IMR-90 (cell line): ENCODE results near the gene PRLH. TPM values are rescaled to one million over a fixed set of nuclear protein-coding genes. Genes with fewer than 3 reads are reported as not detected.

Experiments used
- ATAC-seq: fragments of 200-7000 bp; cut with Tn5 transposase; 2 replicates; pipeline ENCODE4 v1.9.1; 2020; ENCODE audit warnings: low read depth, mild to moderate bottlenecking, moderate library complexity
- BruUV-seq: library from RNA; stranded (reverse); fragments of 400-500 nt; replicated peaks from 2 replicates; lab custom pipeline; 2021; lab: Mats Ljungman, UMichigan
- CTCF ChIA-PET: fragments of 300-600 bp; formaldehyde crosslinking; extraction: SDS; loops from one replicate; lab custom pipeline; 2021; ENCODE audit warnings: antibody characterized with exemption; lab: Yijun Ruan, JAX
- POLR2A ChIA-PET: fragments of 300-600 bp; sonication (Branson Sonifier 250); formaldehyde crosslinking; loops from one replicate; lab custom pipeline; 2022; ENCODE audit warnings: antibody characterized with exemption; ENCODE audit not compliant: unreplicated experiment; lab: Charles Lee
- DNase-seq: peaks from one replicate; pipeline ENCODE4 v3.0.0; 2013
- H2AFZ ChIP-seq: replicated peaks from 2 replicates; pipeline ENCODE3; 2013; ENCODE audit warnings: low read length, mild to moderate bottlenecking; ENCODE audit not compliant: poor library complexity
- H2AK5ac ChIP-seq: 2 replicates; pipeline ENCODE4 v1.6.1; 2013; ENCODE audit warnings: low read depth, low read length, inconsistent platforms
- H2AK9ac ChIP-seq: replicated peaks from 2 replicates; pipeline ENCODE3; 2013; ENCODE audit warnings: mild to moderate bottlenecking, low read depth, low read length, moderate library complexity; ENCODE audit not compliant: poor library complexity
- H2BK120ac ChIP-seq: 2 replicates; pipeline ENCODE4 v1.6.1; 2013; ENCODE audit warnings: low read depth, low read length, inconsistent platforms
- H2BK15ac ChIP-seq: 3 replicates; pipeline ENCODE4 v1.6.1; 2013; ENCODE audit warnings: low read depth, low read length, inconsistent platforms
- H2BK20ac ChIP-seq: 2 replicates; pipeline ENCODE4 v1.6.1; 2013; ENCODE audit warnings: low read depth, mild to moderate bottlenecking, inconsistent platforms, low read length, moderate library complexity
- H2BK5ac ChIP-seq: 2 replicates; pipeline ENCODE4 v1.6.1; 2013; ENCODE audit warnings: mild to moderate bottlenecking, low read depth, low read length, inconsistent platforms; ENCODE audit not compliant: poor library complexity, severe bottlenecking
- H3K14ac ChIP-seq: replicated peaks from 2 replicates; pipeline ENCODE4 v1.6.1; 2013; ENCODE audit warnings: low read depth, low read length, inconsistent platforms
- H3K18ac ChIP-seq: 2 replicates; pipeline ENCODE4 v1.6.1; 2013; ENCODE audit warnings: low read depth, low read length, control low read depth
- H3K23ac ChIP-seq: 2 replicates; pipeline ENCODE4 v1.6.1; 2013; ENCODE audit warnings: low read depth, low read length, inconsistent platforms
- H3K27ac ChIP-seq: 2 replicates; pipeline ENCODE4 v1.5.1; 2013; ENCODE audit warnings: mild to moderate bottlenecking, control low read depth, low read length; ENCODE audit not compliant: insufficient read depth
- H3K27me3 ChIP-seq: 2 replicates; pipeline ENCODE4 v1.6.1; 2013; ENCODE audit warnings: low read length; ENCODE audit not compliant: control insufficient read depth, insufficient read depth
- H3K36me3 ChIP-seq: 2 replicates; pipeline ENCODE4 v1.6.1; 2013; ENCODE audit warnings: low read length, mixed read lengths; ENCODE audit not compliant: control insufficient read depth, insufficient read depth
- H3K4ac ChIP-seq: 2 replicates; pipeline ENCODE4 v1.6.1; 2013; ENCODE audit warnings: low read depth, low read length, inconsistent platforms
- H3K4me1 ChIP-seq: 2 replicates; pipeline ENCODE4 v1.6.1; 2013; ENCODE audit warnings: low read length, mixed read lengths; ENCODE audit not compliant: control insufficient read depth, insufficient read depth
- H3K4me2 ChIP-seq: 2 replicates; pipeline ENCODE4 v1.6.1; 2013; ENCODE audit warnings: low read depth, mild to moderate bottlenecking, control low read depth, low read length, moderate library complexity
- H3K4me3 ChIP-seq: 2 replicates; pipeline ENCODE4 v1.5.1; 2013; ENCODE audit warnings: low read depth, mild to moderate bottlenecking, control low read depth, low read length, moderate library complexity; ENCODE audit not compliant: insufficient read depth
- H3K56ac ChIP-seq: 2 replicates; pipeline ENCODE4 v1.6.1; 2013; ENCODE audit warnings: low read length, inconsistent platforms; ENCODE audit not compliant: insufficient read depth; ENCODE audit errors: extremely low read depth
- H3K79me1 ChIP-seq, 2 experiments: 2 replicates each; pipeline ENCODE4 v1.6.1; 2013; ENCODE audit warnings: low read length in 2 of 2, inconsistent platforms in 1 of 2, low read depth in 1 of 2
- H3K9ac ChIP-seq: 2 replicates; pipeline ENCODE4 v1.6.1; 2013; ENCODE audit warnings: low read depth, low read length, control low read depth
- H3K9me1 ChIP-seq: 2 replicates; pipeline ENCODE4 v1.6.1; 2013; ENCODE audit warnings: low read length, inconsistent platforms; ENCODE audit not compliant: insufficient read depth
- H3K9me3 ChIP-seq: 2 replicates; pipeline ENCODE4 v1.6.1; 2013; ENCODE audit warnings: low read length; ENCODE audit not compliant: control insufficient read depth, insufficient read depth
- H4K20me1 ChIP-seq: 2 replicates; pipeline ENCODE4 v1.6.1; 2013; ENCODE audit warnings: low read length, inconsistent platforms; ENCODE audit not compliant: insufficient read depth
- H4K5ac ChIP-seq: 2 replicates; pipeline ENCODE4 v1.6.1; 2013; ENCODE audit warnings: mild to moderate bottlenecking, low read depth, low read length, control low read depth
- H4K8ac ChIP-seq, 2 experiments: 2 replicates each; pipeline ENCODE4 v1.6.1; 2013; ENCODE audit warnings: low read depth in 2 of 2, low read length in 2 of 2, control low read depth in 1 of 2, inconsistent platforms in 1 of 2
- H4K91ac ChIP-seq: 2 replicates; pipeline ENCODE4 v1.6.1; 2013; ENCODE audit warnings: low read depth, low read length, inconsistent platforms; ENCODE audit not compliant: insufficient read depth
- MAFK ChIP-seq: IDR thresholded peaks from 2 replicates; pipeline ENCODE4 v1.6.1; 2012; ENCODE audit warnings: low read depth, low read length, improper control_type of control experiment
- MAZ ChIP-seq: IDR thresholded peaks from 2 replicates; pipeline ENCODE4 v1.6.1; 2012; ENCODE audit warnings: low read depth, mild to moderate bottlenecking, low read length, improper control_type of control experiment, moderate library complexity, borderline replicate concordance
- WGBS, 2 experiments: methylation state at CpG; one replicate each; pipeline versions ENCODE4 v1.1.5 to v1.1.7; 2013; ENCODE audit warnings: missing lambda C conversion rate in 2 of 2; ENCODE audit not compliant: insufficient read length in 1 of 2; ENCODE audit errors: extremely low coverage in 2 of 2; 5-methylcytosine and 5-hydroxymethylcytosine counted together
- dilution Hi-C: fragments of 300-500 bp; cut with HindIII; formaldehyde crosslinking; loops from one replicate; pipeline ENCODE4 v1.14.3; 2018; ENCODE audit warnings: low sequenced_read_pairs; ENCODE audit not compliant: unreplicated experiment
- in situ Hi-C: fragments of 300-500 bp; cut with MboI; formaldehyde crosslinking; loops from 3 replicates; pipeline ENCODE4 v1.14.3; 2019; ENCODE audit warnings: low sequenced_read_pairs, inconsistent platforms, mixed read lengths
- intact Hi-C: fragments of 100-400 bp; cut with micrococcal nuclease; formaldehyde crosslinking; loops from 2 replicates; pipeline ENCODE4 v1.10.0; 2022
- polyA plus RNA-seq, 3 experiments: library from polyadenylated mRNA; depleted of rRNA; stranded (reverse); fragments of >200 nt; gene quantifications; 2 replicates each; pipeline ENCODE4 v1.2.3, GENCODE V29; 2012; ENCODE audit warnings: low replicate concordance in 1 of 3
- total RNA-seq: library from RNA; depleted of rRNA; stranded (reverse); fragments of >200 nt; gene quantifications from 2 replicates; pipeline ENCODE4 v1.2.3, GENCODE V29; 2012

PRLH gene
- total and polyA plus RNA-seq, 2 of the 4 experiments (the other 2 are of a cell fraction), result not detected

DNA sequence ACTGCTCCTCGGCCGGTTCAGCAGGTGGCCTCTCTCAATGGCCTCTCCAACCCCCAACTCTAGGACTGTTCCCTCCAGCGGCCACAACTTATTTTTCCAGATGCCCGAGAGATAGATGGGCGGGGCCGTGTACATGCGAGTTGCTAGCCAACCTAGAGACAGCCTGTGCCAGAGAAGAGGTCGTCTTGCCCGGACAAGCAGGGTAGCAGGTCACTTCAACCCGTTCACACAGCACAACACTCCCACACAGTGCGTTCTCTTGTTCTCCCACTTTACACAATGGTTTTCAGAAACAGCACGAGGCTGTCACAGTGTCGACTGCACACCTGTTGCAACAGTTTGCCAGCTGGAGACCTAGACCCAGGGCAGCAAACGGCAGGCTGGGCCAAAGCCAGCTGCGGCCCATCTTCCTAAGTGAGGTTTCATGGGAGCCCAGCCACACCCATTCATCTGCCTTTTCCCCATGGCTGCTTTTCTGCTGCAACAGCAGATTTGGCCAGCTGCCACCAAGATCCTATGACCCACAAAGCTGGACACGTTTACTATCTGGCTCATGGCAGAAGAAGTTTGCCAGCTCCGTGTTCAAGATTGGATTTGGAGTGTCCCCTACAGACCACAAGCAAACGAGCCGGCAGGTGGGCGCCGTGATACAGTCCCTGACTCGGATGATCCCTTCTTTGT lies 7.3 kb upstream of the PRLH start:
- Histone ChIP-seq H2AFZ (peak overlapping the region; percentile 5), H3K56ac (no peak overlapping the region), H2BK120ac (no peak overlapping the region), H4K91ac (no peak overlapping the region), H3K9me3 (peaks cover 6% of the 10 kb centered on the region), H3K9me1 (0 out of 2 replicates have a peak, but pooled peaks cover 6% of the 10 kb centered on the region), H3K4me3 (no peak overlapping the region), H4K20me1 (0 out of 2 replicates have a peak, but pooled peaks cover 9% of the 10 kb centered on the region), H2BK20ac (no peak overlapping the region), H3K23ac (no peak overlapping the region), H4K8ac (peak overlapping the region in 1 of 2 experiments; percentile 10; a peak in 1 of 4 replicates), H3K27me3 (peaks cover 2% of the 10 kb centered on the region; the same call in 1 of the 2 replicates), H3K4ac (no peak overlapping the region), H3K36me3 (peaks cover 2% of the 10 kb centered on the region; the same call in 1 of the 2 replicates), H3K14ac (no peak overlapping the region; the same call in 1 of the 2 replicates), H2AK9ac (peak overlapping the region; percentile 11), H2AK5ac (no peak overlapping the region), H2BK15ac (no peak overlapping the region), H3K4me2 (no peak overlapping the region), H3K79me1 (no peaks in the 10 kb centered on the region), H3K27ac (no peak overlapping the region), H4K5ac (no peak overlapping the region), H3K18ac (no peak overlapping the region), H3K4me1 (peaks cover 9% of the 10 kb centered on the region; the same call in 1 of the 2 replicates), H2BK5ac (no peak overlapping the region), H3K9ac (no peak overlapping the region)
- peak; percentile 51 for DNase-seq
- TF ChIP-seq MAFK (0 out of 2 replicates have a peak, but pooled peaks have one; percentile 11), MAZ (no peak)
- ChIA-PET CTCF (interaction anchor here (1.2 kb wide), 1 partner anchor 13 kb away, joined by 7 read pairs; no protein-coding TSS in a partner anchor), POLR2A (no interaction called here)
- BruUV-seq, result no TSS peak
- WGBS, 2 experiments, result 62% methylated on average over 9 of the region's 22 CpGs; no CpG with 5 or more reads in 1 of the 2 experiments
- intact Hi-C loops, result no loop called here
- peak; percentile 44; the same call in 1 of the 2 replicates for ATAC-seq
- dilution Hi-C loops, result no loop called here
- in situ Hi-C loops, result loop anchor here (25.0 kb wide), 2 partner anchors 1047 to 1222 kb away; a partner anchor contains a TSS
